Stimulated activated CD4-positive, alpha-beta T cell treated with anti-CD3 and anti-CD28 coated beads, Interleukin-12 subunit alpha, Interleukin-12 subunit beta, amount 100 ng/mL, for 24 hours (primary cell): ENCODE results near the gene STAT3.
"Not testable (repeated sequence)": the region's sequence is repeated elsewhere in the genome, so short reads cannot be mapped to it uniquely, and the experiment has no call there.

ENCODE experiments used
- DNase-seq, 2 experiments: peaks; one replicate each; pipeline ENCODE4 v3.0.0-alpha.2; 2020; ENCODE audit warnings: low read depth in 2 of 2

STAT3 gene

DNA sequence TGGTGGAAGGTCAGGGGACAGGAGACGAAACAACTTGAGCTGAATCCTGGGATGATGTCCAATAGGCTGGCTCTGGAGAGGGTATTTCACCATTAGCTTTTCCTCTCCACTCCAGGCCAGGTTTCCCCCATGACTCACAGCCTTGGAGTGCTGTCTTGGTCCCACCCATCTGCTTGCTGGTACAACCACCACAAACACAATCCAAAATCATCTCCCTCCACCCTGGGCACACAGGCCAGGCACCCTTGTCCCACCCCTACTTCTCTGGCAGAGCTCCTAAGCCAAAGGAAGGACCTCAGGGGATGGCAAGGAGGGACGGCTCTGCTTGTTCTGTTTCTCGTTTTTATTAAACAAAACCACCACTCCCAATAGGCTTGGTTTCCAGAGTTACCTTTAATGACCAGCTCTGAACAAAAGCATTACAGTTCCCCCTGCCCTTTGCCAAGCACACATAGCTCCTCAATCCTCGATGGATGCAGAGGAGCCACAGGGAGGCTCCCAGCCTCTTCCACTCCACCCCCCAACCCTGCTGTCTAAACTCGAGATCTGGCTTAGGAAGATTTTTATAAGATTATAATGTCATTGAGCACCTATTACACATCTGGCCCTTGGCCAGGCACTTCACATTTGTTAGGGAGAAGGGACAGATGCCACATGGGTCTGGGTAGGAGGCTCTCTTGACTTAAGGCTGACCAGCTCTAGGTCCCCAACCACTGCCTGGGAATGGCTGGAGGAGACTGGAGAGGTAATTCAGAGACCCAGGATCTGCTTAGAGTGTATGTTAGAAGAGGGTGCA, 21.5 kb upstream of the STAT3 start:
- no peak for DNase-seq

DNA sequence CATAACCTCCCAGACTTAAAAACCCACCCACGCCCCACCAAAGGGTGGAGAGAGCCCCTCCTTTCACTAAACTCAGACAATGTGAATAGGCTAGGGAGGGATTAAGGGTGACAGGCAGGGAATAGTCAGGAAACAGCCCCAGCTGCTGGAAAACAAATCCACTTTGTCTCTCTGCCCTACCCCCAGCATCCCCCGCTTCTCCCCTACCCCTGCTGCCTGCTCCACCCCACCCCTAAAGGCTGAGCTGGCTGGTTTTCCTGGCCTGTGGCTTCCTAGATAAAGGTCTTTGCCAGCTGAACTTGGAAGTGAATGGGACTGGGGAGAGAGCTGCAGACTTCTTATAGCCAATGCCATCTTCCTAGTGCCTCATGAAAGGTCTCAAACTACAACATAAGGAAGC, 19.8 kb upstream of the STAT3 start:
- DNase-seq = no peak

DNA sequence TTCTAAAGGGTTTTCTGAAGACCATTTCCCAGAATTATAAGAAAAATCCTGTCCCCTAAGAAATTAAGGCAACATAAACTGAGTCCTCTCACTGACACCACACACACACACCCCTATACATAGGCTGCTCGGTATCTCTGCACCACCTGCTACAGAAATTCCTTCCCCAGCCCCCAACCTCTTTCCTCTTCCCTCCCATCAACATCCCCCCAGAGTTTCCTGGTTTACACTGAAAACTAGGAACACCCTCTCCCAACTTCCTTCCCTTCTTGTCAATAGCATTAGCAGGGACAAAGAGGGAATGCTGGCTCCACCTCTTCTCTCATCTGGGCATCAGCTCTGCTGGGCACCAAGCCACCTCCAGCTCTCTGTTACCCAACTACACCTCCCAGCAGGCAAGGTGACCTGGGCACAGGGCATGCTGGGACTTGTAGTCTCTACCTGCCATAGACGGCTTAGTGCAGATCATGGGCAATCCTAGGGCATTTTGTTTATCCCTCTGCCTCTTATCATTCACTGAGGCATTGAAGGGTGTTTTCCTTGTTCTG, 19.1 kb upstream of the STAT3 start:
- peak; percentile 35 to 39 for DNase-seq

DNA sequence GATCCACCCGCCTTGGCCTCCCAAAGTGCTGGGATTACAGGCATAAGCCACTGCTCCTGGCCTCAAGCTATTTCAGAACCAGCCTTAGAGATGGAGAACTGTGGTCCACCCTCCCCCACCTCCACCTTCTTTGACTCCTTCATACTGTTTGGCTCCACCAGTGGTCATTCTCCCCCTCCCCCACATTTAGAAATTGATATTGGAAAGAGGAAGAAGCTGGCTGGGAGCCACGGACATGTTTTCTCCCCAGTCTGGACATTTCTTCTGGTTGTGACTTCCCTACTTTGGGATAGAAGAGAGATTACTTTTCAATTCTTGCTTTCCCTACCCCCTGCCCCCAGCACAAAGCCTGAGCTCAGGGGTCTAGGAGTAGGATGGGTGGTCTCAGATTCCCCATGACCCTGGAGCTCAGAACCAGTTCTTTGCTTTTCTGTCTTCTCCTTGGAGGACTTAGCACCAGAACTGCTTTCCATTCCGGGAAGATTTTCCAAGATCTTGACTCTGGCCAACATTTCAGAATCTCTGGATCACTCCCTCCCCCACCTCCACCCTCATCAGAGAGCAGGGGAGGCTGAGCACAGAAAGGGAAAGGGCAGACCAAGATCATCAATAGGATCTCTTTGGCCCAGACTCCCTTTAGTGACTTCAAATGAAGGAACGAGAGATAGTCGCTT, 18.5 kb upstream of the STAT3 start:
- DNase-seq = no peak

DNA sequence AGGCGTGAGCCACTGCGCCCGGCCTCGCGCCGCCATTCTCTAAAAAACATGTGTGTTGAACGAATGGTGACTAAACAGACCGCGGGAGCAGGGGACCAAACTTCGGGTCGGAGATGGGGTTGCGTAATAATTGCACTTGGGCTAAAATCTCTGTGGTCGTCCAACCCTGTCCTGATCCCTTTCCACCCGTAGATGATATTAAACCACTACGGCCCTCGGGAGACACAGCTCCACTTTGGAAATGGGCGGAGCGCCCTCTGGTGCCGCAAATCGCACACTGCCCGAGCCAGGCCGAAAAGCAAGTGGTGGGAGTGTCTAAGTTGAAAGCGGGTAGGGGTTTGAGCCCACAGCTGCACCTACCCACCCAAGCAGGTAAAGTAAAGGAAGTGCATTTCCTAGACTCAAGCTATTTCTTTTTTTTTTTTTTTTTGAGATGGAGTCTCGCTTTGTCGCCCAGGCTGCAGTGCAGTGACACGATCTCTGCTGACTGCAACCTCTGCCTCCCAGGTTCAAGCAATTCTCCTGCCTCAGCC, 17.8 kb upstream of the STAT3 start:
- peak; percentile 65 to 81 for DNase-seq

DNA sequence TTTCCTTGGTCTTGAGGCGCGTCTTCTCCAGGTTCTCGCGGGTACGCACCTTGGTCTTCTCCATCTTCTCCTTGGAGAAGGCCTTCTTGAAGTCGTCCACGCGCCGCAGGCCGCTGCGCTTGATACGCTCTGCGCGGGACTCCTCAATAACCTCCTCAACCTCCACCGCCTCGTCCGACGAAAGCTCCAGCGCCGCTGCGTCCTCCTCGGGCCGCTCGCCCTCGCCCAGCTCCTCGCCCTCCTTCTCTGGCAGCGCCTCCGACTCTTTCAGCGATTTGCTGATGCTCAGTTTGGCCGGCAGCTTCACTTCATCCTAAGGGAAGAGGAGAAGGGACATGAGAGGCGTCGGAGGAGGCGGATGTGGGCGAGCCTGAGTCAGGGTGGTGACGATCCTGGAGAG, 16.8 kb upstream of the STAT3 start:
- DNase-seq = no peak

DNA sequence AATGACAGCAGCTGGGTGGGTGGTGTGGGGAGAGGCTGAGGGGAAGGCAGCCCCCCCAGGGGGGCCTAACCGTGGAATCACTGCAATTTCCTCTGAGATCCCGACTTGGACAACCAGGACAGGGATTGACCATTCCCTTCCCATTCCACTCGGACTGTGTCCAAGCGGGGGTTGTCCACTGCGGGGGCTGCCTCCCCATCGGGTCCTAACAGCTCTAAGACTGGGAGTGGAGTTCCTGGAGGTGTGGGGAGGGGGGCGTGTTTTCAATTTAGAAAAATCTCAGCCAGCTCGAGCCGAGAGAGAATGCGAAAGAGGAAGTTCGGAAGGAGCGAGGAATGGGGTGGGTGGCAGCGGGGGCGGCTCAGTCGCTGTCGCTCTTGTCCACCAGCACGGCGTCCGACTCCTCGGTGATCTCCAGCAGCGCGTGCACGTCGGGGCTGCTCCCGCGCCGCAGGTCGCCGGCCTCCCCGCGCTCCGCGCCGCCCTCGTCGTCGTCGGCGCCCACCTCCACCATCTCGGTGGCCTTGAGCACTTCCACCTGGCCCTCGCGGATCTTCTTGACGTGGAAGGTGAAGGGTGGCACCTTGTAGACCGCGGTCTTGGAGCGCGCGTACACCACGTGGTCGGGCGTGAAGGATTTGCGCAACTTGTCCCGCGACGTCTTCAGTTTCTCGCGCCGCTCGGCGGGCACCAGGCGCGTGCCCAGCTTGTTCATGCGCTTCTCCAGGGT, 16.2 kb upstream of the STAT3 start:
- DNase-seq = no peak

DNA sequence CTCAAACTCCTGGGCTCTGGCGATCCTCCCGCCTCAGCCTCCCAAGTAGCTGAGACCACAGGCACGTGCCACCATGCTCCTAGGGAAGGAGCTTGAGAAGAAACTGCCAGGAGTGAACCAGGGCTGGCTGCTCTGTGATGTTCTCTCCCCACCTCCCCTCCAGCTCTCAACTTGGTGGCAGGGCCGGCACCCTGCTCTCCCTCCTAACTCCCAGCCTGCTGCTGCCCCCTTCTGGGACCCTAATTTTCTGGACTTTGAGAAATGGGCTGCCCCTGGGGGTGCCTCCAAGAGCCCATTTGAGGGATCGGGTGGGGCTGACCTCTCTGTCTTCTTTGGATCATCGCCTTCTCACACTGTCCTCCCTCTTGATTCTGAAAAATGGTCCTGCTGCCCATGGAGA, 14.9 kb upstream of the STAT3 start:
- peak in 1 of 2 experiments; percentile 29 for DNase-seq

DNA sequence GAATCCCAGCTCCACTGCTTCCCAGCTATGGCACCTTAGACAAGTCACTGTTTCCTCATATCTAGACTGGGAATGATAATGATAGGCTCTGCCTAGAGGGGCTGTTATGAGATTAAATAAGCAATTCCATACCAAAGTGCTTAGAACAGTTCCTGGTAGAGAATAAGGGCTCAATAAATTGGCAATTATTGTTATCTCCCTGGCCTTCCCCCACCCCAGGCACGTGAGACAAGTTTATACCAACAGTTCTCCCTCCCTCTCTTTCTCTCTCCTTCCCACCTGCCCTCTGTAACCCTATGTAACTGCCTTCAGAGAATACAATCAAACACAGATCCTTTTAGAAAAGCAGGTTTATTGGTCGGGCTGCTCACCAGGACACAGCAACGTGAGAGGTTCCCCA, 13.9 kb upstream of the STAT3 start:
- no peak for DNase-seq

DNA sequence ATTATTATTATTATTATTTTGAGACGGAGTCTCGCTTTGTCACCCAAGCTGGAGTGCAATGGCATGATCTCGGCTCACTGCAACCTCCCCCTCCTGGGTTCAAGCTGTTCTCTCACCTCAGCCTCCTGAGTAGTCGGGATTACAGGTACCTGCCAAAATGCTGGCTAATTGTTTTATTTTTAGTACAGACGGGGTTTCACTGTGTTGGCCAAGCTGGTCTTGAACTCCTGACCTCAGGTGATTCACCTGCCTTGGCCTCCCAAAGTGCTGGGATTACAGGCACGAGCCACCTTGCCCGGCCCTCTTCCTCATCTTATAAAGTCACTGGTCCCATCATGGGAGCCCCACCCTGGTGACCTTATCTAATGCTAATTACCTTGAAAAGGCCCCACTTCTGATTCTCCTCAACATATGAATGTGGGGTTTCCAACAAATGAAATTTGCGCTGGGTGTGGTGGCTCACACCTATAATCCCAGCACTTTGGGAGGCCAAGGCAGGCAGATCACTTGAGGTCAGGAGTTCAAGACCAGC, 12.7 kb upstream of the STAT3 start:
- not testable (repeated sequence) for DNase-seq

DNA sequence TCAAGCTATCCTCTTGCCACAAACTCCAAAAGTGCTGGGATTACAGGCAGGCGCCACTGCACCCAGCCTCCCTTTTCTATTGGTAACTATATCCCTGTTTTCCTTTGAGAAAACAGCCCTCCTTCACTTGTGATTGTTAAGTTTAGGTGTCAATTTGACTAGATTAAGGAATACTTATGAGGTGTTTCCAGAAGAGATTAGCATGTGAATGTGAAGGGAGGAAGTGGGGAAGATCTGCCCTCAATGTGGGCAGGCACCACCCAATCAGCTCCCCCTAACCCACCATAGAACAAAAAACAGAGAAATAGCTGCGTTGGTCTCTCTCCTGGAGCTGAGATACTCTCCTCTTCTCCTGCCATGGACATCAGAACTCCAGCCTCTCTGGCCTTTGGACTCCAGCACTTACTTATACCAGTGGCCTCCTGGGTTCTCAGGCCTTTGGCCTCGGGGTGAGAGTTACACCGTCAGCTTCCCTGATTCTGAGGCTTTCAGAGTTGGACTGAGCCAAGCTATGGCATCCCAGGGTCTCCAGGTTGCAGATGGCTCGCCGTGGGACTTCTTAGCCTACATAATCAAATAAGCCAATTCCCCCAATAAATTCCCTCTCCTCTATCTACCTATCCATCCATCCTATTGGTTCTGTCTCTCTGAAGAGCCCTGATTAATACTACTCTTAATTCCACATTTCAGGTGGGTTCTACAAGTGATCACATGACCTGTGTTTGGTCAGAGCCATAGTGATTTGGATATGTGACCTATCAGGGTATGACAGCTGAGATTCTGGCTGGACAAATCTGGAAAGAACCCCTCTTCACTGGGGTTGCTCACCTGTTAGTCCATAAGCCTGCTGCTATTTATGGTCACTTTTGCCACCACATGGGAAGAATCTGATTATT, 12.0 kb upstream of the STAT3 start:
- no peak for DNase-seq

DNA sequence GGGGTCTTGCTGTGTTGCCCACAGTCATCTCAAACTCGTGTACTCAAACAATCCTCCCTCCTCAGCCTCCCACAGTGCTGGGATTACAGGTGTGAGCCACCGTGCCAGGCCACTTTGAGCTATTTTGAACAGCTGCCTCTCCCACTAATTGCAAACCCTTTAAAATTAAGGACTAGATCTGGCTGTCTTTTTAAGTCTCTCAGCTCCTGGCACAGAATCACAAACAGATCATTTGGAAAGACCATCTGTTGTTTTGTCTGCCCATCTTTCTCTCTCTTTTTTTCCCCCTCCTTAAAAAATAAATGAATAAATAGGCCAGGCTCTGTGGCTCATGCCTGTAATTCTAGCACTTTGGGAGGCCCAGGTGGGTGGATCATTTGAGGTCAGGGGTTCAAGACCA, 10.9 kb upstream of the STAT3 start:
- DNase-seq = no peak

DNA sequence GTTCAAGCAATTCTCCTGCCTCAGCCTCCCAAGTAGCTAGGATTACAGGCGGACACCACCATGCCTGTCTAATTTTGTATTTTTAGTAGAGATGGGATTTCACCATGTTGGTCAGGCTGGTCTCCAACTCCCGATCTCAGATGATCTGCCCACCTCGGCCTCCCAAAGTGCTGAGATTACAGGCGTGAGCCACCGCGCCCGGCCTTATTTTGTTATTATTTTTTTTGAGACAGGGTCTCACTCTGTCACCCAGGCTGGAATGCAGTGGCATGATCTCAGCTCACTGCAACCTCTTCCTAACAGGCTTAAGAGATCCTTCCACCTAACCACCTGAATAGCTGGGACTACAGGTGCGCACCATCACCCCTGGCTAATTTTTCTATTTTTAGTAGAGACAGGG, 7.4 kb upstream of the STAT3 start:
- DNase-seq = not testable (repeated sequence)

DNA sequence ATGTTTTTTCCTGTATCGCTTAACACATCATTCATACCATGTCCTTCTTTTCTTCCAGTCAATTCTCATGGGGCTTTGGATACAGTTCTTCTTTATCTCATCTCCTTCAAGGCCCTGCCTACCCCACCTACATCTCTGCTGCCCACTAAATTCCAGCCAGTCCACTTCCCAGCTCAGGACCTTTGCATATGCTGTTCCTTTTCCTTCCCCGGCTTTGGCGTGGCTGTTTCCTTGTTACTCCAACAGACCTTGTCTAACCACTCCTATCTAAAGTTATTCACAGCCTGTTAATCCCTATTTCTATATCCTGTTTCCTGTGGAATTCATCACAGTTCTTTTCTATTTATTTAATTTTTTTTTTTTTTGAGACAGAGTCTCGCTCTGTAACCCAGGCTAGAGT, 6.6 kb upstream of the STAT3 start:
- DNase-seq = no peak

DNA sequence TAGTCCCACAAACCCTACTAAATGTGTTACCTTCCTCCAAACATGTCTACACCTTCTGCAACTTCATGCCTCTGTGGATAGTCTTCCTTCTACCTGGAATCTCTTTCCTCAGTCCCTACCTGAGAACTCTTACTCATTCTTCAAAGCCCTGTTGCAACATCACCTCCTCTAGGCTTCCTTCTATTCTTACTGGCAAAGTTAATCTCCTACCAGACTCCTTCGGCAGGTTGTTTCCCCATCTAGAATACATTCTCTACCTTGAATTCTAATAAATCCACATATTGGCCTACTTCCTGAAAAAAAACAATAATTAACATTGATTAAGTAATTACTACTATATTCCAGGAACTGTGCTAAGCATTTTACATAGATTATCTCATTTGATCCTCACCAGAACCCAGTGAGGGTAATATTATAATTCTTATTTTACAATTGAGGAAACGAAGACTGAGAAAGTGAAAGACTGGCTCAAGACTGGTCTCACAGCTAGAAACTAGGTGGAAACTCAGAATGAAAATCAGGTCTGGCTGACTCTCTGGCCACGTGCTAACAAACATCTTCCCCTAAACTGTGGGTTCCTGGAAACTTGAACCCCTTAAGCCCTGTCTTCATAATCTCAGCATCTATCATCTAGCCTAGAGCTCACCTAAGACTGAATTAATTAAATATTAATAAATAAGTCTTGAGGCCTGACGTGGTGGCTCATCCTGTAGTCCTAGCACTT, 4.6 kb upstream of the STAT3 start:
- no peak for DNase-seq

DNA sequence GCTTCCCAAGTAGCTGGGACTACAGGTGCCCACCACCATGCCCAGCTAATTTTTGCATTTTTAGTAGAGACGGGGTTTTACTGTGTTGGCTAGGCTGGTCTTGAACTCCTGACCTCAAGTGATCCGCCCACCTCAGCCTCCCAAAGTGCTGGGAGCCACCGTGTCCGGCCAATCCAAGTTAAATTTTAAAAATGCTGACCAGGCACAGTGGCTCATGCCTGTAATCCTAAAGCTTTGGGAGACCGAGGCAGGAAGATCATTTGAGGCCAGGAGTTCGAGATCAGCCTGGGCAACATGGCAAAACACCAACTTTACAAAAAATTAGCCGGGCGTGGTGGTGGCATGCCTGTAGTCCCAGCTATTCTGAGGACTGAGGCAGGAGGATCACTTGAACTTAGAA, 3.2 kb upstream of the STAT3 start:
- not testable (repeated sequence) for DNase-seq

DNA sequence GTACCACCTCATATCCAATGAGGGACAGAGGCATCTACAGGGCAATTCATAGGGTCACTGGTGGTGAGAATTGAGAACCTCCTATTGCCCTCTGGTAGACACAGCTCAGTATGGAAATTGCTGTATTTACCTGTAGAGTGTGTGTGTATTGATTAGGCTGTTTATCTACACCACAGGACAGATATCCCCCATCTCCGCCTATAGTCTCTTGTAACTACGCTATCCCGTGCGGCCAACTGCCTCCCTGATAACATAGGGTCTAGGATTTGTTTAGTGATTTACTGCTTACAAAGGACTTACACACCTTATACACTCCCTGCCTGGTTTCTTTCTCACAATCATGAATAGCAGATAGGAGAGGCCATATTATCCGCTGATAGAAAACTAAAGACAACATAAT, 1.7 kb upstream of the STAT3 start:
- no peak for DNase-seq

DNA sequence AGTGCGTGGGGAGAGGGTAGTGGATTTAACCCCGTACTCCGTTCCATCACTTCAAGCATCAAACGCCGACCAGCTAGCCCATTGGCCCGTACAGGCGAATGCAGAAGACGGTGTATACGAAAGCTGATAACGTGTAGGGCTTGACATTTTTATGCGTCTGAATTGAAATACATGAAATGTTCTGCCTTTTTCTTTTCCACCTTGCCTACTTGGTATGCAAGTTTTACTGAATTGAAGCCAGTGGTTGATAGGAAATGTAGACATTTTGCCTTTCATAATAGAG, 834 bp upstream of the STAT3 start:
- no peak for DNase-seq

DNA sequence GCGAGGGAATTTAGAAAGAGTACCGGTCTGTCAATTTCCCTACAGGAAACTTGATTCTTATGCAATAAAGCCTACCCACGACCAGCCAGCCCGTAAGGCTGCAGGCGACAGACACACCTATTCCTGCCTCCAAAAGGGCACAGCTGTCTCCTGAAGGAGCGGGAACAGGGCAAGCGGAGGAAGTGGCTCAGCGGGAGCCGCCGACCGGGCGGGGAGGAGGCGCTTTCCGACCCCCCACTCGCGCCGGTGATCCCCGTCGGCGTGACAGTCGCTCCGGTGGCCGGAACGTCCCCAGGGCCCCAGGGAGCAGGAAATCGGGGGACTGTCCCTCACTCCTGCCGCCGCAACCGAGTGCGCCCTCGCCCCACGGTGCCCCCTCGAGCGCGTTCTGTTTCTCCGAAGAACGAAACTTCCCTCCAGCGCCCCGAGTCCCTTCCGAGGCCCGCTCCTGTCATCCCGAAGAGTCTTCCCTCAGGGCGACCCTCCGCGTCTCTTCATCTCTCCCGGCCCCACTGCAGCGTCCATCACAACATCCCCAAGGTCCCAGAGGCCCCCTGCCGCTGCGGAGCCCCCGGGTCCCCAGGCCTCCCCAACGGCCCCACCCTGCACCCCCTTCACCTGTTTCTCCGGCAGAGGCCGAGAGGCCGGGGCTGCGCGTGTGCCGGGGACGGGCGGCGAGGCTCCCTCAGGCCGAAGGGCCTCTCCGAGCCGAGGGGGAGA, 421 bp downstream of the STAT3 start:
- peak in 1 of 2 experiments; percentile 17 for DNase-seq
